ENCODE data around the gene FAM24B.
"Not testable (repeated sequence)": the region's sequence is repeated elsewhere in the genome, so short reads cannot be mapped to it uniquely, and the experiment has no call there.

Gene FAM24B

DNA sequence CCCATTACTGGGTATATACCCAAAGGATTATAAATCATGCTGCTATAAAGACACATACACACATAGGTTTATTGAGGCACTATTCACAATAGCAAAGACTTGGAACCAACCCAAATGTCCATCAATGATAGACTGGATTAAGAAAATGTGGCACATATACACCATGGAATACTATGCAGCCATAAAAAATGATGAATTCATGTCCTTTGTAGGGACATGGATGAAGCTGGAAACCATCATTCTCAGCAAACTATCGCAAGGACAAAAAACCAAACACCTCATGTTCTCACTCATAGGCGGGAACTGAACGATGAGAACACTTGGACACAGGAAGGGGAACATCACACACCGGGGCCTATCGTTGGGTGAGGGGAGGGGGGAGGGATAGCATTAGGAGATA lies 21.3 kb downstream of the FAM24B start:
- not testable (repeated sequence) for DNase-seq

DNA sequence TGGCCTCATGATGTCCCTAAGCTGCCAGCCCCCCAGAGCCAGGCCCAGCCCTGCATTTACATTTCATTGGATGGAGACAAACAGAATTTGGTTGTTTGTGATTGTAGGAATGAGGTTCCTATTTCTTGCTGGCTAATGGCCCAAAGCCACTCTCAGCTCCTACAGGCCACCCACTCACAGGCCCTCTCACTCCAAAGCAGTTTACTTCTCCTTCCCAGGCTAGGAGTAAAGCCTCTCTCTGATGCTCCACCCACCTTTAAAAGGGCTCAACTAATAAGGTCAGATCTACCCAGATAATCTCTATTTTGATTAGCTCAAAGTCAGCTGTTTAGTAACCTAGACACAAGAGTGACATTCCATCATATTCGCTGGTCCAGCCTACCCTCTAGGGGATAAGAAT lies 22.5 kb downstream of the FAM24B start:
- no peak for DNase-seq

DNA sequence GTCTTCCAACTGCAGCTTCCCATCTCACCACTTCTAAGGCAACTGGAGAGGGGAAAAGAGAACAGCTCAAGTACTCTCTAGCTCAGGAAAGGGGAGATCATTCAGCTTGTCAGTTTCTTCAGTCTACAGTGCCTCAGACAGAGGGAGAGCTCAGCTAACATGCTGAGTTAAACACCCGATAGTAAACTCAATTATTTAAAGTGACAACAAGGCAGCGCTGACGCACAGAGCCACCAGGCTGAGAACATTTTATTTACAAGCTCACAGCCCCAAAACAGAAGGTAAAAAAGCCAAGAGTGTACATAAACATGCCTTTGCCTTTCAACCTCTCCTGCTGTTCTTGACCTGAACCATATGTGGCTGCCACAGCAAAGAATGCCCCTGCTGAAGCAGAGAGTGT lies 23.6 kb downstream of the FAM24B start:
- DNase-seq = no peak

DNA sequence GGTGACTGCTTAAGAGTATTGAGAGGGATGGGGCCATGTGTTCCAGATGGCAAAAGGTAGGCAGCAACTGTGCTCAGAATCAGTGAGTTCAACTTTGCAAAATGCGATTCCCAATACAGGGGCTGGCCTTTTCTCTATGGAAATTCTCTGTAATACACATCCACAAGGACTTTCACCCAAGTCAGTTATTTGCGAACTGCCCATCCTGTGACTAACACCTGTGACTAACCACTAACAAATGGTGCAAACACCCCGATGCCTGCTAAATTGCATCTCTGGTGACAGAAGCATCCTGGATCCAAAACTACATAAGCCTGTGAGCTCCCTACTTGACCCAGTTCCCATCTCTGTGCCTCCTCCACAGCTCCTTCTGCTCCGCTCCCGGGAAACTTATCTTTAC lies 24.7 kb downstream of the FAM24B start:
- no peak for DNase-seq

DNA sequence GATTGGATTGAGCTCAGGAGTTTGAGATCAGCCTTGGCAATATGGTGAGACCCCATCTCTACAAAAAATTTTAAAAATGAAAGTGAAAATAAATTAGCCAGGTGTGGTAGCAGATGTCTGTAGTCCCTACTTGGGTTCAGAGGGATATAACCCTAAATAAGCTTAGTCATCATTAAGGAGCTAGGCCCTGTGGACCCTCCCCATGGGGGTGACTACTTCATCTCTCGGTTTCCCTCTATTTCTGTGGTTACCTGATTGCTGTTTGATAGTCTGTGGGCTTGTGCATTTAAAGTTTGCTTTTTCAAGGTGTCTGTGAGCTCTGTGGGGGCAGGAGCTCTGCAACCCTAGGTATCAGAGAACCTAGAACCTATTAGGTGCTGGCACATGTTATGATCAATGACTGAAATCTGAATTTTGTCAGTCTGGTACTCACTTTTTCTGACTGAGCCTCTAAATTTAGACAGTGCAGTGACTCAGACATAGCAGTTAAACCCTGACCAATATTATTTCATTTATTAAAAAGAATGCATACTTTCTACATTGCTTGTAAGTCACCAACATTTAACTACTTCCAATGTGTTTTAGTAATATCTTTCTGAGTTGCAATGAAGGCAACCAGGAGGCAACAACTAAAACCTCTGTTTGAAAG lies 25.6 kb downstream of the FAM24B start:
- DNase-seq = no peak

DNA sequence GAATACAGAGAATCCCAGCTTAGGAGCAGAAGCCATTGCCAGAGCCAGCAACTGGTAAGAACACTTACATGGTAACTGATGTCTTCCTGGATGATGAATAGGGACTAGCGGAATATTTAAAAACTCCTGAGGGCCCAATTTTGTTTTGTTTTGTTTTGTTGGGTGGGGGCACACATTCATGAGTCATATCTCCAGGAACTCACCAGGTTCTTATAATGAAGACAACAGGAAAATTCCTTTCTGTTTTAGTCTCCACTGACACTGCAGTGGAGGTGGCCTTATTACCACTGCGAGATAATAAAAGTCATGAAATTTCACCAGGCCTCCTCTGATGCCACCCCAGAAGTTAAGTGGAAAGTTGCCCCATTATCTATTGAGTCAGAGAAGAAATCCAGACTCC lies 27.1 kb downstream of the FAM24B start:
- DNase-seq = no peak

DNA sequence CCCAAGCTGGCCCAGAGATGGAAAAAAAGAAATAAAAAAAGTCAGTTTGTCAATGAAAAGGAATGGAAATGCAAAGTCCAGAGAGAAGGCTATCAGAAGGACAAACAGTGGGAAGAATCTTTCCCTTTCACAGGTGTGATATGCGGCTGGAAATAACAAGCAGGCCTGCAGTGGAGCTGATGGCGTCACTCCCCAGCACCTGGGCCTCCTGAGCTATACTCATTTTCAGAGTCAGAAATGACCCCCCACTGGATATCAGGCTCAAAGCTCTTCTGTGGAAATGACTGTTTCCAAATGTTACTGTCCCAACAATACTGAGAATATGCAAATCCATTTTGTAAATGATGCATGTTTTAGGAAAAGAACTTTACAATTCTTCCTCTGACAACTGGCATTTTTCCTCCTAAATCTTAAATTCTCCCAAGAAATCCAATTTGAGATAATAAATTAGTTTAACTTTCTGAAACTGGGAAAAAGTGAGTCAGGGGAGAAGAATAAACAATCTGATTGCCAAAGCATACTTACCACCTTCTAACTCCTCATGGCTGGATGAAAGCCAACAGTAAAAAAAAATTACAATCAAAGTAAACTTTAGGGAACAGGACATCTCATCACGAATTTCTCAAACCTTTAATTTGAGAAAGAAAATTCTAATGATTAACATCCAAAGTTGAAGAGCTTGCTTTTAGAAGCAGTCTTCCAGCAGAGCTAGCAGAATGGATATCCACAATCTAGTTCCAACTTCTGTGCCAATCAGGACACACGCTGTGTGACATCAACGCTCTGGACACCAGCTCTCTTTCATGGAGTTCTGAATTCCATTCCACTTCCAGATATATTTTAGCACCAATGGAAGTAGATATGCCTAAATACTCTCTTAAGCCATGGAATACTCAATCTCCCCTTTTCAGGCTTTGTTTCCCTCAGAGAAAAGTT lies 28.4 kb downstream of the FAM24B start:
- DNase-seq = no peak

DNA sequence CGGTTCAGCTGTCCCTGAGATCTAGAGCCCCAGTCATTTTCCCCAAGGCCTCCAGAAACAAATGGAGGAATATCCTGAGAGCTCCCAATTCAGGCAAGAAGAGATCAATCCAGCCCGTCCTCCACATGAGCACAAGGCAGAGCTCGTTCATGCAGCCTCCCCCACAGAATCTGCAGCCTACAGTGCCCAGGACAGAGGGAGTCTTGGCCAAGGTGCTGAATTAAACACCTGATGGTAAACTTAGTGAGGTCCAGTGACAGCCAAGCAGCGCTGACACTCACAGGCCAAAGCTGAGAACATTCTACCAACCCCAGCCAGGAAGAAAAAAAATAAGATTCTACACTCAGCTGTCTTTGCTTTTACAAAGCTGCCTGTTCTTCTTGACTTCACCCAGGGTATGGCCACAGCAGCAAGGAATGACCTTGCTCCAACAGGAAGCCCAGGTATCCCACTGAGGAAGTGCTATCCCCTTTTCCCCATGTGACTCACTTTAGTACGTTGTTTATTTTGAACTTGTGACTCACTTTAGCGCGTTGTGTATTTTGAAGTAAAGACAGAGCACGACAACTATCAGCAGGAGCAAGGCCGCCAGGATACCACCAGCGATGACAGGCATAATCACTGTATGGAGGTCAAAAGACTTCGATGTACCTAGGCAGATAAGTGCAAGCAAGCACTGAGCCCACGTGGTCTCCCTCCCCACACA lies 29.3 kb downstream of the FAM24B start:
- no peak for DNase-seq

DNA sequence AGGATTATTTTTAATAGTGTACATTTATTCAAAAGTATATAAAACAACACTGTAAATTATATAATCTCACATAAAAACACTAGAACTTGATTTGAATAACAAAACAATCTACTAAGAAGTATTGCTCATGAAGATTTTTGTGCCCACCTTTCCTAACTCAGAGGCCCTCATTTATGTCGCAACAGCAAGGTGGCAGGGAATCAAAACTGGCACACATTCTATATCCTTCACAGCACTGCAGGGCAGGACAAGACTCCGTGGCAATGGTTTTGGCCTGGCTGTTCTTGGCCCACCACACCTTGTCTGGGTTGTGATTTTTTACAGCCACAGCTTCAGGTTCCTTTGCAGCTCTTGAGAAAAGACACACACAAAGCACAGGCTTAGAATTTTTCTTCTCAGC lies 30.3 kb downstream of the FAM24B start:
- DNase-seq = no peak

DNA sequence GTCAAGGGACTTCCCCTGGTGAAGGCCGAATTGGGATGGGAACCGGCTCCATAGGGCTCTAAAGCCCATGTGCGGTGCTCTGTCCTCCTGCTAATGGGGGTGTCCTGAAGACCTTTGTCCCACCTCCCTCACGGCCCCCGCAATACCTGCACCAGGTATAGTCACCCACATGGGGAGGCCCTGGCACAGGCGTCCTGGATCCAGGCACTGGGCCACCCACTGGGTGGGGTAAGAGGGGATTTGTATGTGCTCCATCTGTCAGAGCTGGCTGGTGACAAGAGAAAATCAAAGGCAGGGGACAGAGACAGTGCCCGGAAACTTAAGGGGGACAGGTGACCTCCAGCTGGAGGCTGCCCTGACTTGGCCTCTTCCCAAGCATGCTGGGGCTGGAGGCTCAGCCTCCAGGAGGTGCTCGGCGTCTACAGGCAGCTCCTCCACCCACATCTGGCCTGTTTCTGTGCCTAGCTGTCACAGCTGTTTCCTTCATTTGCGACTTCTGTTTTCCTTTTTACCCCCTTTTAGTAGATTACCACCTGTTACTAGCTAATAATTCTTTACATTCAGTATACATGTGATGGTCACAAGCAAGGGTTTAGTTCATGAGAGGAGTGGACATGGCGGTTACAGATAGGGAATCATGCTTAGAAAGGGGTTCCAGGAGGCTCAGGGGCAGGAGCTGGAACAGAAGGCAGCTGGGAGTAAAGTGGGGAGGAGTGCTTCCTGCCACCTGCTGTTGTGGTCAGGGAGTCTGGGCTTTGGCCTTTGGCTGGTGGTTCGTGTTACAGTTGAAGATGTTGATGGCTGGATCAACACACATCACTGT lies 31.4 kb downstream of the FAM24B start:
- DNase-seq = no peak

DNA sequence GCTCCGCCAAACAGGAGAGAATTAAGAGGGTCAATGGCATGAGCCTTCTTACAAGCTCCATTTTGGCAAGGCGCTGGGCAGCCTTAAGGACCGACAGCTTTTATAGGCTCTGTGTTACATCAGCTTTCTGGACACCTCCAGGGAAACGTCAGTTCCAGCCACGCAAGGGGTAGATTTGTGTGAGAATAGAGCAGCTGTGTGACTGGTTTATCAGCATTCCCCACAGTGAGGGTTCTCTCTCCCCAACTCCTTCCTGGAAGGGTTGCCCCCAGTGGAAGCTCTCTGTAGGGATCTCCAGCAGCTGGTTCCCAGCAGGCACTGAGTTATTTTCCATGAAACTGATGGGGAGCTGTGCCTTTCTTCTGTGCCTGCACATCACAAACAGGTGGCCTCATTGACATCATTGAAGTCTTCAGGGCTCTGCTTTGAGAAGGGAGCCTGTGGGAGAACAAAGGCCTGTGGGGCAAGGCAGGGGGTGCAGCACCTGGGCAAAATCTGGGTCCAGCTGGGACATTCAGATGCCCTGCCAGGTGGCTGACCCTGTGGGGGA lies 33.5 kb downstream of the FAM24B start, which contains the start of gene CUZD1:
TSS of gene CUZD1 (minus strand) at position 75 of the 550 bp plus-strand sequence. CDS start at position 61, 14 bp downstream.
- DNase-seq = no peak

DNA sequence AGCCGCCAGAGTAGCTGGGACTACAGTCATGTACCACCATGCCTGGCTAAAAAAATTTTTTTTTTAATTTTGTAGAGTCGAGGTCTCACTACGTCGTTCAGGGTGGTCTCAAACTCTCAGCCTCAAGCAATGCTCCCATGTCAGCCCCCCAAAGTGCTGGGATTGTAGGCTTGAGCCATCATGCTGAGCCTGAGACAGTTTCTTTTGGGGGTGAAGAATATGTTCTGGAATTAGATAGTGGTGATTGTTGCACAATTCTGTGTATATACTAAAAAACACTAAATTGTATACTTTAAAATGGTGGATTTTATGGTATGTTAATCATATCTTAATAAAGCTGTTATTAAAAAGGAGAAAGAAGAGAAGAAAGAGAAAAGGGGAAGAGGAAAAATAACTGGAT lies 35.2 kb downstream of the FAM24B start:
- DNase-seq = no peak

DNA sequence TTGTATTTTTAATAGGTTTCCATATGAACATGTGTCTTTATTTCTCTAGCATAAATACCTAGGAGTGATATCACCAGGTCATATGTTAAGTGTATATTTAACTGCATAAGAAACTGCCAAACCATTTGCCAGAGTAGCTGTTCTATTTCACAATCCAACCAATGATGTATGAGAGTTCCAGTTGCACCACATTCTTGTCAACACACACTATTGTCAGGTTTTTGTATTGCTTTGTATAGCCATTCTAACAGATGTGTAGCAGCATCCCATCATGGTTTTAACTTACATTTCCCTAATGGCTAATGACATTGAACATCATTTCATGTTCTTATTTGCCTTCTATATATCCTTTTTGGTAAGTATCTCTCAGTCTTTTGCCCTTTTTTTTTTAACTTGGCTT lies 37.8 kb downstream of the FAM24B start:
- DNase-seq = no peak

DNA sequence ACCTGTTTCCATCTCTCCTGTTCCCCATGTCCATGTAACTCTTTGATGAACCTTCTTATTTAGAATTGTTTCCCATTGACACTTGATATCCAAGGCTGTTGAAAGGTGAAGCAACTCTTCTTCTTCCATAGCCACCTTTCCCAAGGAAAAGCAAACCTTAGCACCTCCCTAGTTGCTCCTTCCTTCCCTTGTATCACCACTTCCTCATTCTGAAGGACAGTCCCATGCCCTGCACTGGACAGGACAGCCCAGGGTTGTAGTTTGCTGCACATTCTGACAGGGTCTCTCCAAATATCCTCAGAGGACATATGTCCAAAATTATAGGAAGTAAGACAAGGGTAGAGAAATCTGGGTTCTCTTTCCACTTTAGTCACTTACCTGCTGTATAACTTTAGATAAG lies 39.9 kb downstream of the FAM24B start:
- DNase-seq = no peak

DNA sequence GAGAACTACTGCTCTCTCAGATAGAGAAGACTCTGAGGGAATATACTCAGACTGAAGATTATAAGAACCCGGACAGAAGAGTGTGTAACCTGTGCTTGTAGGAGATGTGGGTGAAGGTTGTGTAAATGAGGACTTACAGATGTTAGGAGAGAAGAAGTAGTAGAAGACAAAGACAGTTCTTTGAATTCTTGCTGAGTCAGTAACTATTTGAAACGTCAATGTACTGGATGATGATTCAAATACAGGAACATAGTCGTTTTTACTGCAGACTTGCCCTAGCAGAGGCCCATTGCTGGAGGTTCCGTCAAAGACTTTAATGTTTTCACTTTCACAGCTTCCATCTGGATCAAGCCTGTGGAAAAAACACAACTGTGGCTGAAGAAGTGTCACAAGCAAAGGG lies 40.5 kb downstream of the FAM24B start:
- DNase-seq = no peak

DNA sequence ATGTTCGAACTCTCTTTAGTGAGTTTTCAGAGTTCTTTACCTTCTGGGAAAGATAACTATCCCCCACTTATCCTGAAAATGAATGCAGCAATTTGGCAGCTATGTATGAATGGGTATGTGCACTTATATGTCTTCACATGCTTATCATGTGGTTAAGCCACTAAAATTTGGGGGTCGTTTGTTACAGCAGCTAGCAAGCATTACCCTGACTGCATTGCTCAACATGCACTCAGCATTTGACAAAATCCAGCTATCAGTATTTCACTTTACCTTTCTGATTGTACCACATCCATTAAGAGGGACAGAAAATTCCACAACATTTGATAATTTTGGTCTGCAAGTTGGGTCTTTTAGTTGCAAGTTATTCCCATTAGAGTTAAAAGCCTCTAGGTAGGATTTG lies 43.5 kb downstream of the FAM24B start:
- DNase-seq = no peak

DNA sequence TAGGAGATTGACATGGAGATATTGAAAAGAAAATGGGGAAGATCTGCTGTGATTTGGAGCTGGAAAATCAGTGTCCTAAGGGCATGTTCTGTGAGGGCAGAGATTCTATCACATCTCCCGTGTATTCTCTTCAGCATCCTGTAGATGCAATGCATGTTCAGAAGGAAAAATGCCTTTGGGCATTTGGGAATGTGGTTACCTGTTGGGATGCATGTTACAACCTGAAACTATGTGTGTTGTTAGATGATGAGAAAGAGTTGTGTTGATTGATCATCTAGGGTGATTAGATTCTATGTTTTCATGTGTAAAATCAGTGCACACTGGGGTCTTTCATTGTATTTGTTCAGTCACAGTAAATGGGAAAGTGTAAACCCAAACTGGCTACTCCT lies 48.4 kb downstream of the FAM24B start:
- no peak for DNase-seq

DNA sequence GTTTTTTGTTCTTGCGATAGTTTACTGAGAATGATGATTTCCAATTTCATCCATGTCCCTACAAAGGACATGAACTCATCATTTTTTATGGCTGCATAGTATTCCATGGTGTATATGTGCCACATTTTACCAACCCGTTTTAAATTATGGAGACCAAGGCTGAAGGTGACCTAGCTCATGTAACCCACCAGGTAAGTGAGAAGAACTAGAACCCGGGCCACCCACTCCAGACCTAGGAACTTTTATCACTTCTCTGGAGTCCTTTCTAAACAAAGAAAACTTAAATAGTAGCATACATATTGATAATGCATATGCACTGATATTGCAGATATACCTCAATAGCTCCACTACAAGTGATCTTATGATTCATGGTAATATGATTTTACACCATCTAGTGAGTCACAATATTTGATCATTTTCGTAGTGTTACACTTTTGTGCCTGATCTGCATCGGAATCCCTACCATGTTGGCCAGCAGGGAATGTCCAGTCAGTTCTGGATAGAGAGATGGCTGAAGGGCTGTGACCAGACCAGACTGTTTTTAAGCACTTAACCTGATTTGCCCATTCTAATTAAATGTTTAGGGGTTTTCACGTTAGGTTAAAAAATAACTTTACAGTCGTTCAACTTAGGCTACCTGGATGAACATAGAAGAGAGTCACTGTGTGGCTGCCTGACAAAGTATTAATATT lies 49.0 kb downstream of the FAM24B start:
- DNase-seq = no peak

DNA sequence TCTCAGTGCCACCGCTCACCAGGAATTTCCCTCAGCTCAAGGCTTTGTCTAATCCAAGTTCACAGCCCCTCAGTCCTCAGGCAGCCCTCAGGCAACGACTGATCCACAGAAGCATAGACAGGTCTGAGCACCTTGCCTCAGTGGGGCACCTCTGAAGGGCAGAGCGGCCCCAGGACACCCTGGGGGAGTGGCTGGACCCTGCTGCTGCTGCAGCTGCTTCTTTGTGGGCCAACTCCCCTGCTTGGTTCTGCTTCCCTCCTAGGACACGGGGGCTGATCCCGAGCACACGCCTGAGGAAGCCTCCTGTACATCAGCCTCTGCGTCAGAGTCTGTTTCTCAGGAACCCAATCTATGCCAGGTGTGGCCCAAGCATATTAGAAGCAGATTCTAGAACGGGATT lies 49.9 kb downstream of the FAM24B start:
- DNase-seq = no peak

DNA sequence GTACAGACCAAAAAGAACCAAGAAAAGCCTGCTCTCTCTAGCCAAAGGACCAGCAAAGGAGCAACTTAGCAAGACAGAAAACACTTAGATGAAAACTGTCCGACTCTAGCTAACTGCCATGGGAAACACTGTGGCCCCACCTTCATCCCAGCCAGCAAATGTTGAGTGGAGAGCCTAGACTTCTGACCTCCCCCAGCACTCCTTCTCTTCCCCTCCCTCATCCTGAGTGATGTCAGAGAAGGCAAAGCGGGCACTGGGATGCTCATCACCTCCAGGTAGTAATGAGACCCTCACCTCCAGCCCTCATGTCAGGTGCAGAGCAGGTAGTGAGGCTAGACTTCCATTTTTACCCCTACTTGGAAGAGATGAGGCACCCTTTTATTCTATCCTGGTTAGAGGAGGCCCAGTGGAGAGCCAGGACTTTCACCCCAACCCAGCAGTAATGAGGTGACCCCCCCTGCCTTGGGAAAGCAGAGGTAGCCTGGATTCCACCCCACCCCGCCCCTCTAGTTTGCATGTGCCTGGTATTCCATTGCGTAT lies 50.6 kb downstream of the FAM24B start:
- no peak for DNase-seq

DNA sequence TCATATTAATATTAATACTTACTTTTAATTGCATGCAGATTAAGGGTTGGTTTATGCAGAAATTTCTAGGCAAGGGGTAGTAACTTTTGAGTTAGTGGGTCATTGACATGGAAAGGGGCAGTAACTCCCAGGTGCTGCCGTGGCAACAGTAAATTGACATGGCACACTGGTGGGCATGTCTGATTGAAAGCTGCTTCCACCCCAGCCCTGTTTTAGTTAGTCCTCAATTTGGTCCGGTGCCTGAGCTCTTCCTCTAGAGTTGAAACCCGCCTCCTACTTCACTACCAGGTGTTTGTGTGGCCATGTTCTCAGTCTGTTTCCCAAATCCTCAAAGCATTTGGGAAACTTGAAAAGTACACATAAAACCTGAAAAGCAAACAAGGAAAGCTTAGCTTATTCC lies 52.1 kb downstream of the FAM24B start:
- DNase-seq = no peak
